GM19351 (cell line): ENCODE data around the gene AIG1.
A peak's percentile ranks its signal among the peaks of the same experiment; 100 is the strongest.

ENCODE experiments used
- ATAC-seq: cut with Tn5 transposase; IDR thresholded peaks from one replicate; pipeline ENCODE4 v1.9.1; 2021; ENCODE audit warnings: mild to moderate bottlenecking, moderate library complexity; ENCODE audit not compliant: unreplicated experiment

The AIG1 gene

DNA sequence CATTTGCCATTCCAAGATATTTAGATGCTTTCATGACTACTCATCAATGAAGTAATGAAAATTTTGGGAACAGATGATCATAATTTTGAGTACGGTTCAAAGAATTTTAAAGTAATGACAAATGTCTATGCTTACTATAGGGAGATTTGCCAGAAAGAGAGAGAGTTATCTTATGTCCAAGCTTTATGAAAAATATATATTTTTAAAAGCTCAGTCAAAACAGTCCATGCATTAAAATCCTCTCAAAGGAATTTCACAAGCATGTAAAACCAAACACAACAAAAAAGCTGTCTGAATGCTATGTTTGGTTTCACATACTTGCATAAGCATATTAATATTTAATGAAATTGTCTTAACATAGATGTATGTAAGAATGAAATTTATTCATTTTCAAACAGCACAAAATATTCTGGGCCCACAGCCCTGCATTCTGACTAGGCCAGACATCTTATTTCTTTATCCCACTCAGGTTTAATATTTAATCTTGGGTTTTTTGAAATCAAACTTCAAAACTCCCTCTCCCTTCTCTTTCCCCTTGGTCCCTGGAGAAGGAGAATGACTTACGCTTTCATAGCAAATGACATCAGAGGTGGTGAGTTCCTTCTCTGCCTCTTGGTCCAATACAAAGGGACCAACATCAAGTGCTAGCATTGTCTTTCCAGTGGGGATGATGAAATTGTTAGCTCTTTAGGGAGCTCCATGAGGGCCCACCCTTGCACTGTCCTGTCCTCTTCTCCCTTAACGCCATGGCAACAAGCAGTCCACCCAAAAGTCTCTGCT lies 295.6 kb downstream of the AIG1 start:
- ATAC-seq: no peak

DNA sequence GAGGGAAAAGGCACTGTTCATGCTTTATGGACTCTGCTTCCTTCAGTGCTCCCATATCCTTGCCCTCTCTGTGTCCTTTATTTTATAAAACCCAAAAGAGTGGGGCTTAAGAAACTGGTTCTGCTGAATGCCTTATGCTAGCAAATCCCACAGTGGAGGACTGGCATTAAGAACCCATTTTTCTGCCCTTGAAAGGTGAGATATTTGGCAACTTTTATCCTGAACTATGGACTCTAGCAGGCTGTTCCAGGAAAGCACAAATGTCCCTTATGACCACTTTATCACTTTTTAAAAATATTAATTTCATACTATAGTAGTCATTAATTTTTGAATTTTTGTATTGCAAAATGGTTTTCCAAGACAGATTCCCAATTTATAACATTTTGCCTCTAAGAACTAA lies 296.5 kb downstream of the AIG1 start:
- ATAC-seq: no peak

DNA sequence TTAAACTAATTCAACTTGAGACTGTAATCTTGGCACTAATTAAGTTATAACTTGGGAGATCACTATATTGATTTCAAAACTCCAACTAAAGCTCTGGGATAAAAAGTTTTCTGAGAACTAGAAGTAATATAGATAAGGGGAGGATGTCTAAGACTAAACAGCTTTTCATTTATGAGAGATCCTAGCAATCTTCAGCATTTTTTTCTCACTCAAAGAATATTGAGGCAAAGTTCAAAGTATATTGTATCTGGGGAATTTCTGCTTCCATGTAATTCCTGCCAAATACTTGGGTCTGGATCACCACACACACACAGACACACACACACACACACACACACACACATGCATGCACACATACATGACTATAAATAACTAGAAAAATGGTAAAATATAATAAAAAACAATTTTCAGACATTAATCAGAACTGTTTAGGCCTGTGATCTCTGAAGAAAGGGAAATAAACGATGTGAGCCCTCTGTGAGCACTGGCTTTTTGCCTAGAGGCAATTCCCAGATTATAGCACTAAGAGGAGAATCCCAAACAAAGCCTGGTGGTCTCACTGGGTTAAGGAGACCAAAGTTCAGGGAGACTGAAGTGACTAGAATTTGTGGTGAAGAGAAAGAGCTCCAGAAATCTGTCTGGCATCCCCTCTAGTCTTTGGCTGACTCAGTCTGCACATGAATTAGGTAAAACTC lies 297.0 kb downstream of the AIG1 start:
- no peak for ATAC-seq

DNA sequence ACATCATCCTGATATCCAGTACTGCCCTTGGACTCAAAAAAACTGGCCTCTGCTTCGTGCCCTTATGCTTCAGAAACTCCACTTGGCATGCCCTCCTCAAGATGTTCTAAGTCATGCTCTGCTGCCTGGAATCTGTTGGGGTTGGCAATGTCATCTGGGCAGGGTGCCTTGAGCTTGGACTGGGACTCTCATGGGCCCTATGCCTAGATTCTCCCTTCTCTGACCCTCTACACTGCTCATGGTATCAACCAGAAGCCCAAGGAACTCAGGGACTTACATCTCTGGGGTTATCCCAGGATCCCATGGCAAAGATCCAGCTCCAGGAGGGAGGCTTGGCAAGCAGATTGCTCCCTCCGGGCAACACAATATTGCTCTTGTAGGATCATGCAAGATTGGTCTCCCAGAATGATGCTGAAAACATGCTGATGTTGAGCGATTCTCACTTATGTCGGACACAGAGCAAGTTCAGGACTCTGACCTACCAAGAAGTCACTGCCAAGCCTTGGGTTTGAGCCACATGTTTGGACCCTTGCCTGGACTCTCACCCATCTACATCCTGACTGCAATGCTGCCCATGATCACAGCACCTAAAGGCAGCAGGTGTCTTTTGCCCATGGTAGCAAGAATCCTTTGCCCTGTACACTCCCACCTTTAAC lies 301.0 kb downstream of the AIG1 start:
- ATAC-seq: no peak

DNA sequence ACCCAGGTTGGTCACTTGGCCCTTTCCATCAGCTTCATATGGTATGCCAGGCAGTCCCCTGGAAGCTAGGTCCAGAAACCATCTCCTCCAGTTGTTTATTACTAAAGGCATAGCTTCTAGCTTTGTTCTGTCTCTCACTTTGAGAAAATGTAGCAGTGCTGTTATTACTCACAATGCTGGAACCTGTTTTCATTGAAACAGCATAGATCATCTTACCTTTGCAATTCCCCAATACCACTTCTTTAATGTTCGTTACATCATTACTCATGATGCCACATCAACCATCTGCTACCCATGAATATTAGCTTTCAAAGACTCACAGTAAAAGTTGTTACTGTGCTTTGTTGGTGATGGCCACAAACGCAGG lies 301.5 kb downstream of the AIG1 start:
- ATAC-seq: no peak

DNA sequence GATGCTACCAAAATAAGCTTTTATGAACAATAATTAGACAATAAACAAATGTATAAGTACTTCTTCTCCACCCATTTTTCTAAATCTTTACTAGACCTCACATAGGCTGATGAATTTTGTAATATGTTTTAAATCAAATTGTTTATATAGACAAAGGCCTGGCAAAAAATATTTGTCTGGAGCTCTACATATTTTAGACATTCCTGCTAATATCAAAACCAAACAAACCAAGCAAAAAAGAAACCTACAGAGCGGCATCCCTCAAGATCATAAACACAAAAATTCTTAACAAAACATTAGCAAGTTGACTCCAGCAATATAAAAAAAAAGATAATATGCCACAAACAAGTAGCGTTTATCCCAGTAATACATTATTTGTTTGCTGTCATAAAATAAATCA lies 302.6 kb downstream of the AIG1 start:
- no peak for ATAC-seq

DNA sequence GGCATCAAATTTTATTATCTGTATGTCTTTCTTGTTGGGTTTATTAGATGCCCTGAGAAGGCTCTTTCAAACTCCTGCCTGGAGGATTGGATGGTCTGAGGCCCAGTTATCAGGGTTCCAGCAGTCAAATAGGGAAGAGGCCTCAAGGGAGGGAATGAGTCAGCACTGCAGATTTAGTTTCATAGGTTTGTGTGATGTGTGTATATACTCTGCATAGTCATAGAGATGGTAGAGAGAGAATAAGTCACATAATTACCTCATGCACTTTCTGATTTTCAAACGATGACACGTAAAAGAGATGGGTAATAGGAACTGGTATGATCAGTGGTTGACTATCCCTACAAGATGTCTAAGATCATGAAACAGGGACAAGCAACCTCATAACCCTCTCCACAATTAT lies 307.7 kb downstream of the AIG1 start:
- ATAC-seq: peak; percentile 98

DNA sequence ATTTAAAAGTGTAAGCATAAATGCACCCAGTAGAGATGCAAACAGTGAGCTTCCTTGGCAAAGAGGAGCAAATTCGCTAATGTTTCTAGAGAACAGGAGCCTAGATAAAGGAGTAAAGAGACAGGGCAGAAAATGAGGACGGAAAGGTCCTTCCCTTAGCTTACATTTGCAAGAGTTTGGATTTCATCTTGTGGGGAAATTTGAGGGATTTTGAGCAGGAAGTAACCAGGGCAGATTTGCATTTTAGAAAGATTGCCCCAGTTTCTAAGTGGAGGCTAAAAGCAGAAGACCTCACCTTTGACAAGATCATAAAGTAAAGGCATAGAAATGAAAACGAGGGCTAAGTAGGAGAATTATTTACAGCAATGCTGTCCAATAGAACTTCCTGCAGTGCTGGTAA lies 309.3 kb downstream of the AIG1 start:
- no peak for ATAC-seq

DNA sequence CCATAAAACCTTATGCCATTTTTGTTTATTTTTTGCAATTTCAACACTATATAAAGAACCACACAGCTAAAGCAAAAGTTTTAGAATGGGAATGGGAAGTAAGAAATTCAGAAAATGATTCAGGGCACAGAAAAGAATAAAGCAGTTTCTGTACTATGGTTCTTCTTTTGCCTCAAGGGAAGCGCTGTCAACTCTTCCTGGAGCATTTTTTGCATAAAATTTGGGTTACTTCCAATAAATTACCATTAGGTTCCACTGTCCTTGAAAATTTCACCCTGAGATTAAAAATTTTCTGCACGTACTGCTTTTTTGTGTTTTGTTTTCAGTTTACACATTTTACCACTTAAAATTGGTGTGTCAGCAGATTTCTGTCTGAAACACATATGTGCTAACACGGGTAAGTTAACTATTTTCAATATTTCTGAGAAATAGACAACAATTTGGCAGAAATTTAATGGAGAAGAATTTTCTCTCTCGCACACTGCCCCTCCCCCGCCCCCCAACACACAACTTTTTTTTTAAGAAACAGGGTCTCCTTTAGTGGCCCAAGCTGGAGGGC lies 310.2 kb downstream of the AIG1 start:
- ATAC-seq: no peak

DNA sequence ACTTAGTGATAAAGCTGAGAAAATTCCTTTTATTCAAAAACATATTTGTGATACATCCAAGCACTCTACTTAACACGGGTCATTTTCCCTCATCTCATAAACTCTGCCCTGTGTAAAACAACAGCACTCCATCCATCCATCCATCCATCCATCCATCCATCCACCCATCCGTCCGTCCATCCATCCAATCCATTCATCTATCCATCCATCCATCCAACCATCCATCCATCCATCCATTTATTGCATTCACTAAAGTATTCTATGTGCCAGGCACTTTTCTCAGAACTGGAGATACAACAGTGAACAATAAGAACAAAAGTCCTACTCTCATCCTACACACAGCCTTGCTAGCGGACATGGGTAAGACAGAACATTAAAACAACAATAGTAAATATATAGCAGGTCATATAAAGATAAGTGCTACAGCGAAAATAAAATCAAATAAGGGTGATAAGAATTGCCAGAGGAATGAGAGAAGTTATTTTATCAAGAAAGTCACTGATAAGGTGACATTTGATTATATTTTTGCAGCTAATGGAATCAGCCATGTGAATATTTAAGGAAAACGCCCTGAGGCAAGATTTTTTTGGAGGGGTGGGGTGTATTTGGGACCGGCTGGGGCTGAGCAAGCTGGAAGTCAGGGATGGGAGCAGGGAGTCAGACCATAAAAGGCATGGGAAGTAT lies 311.7 kb downstream of the AIG1 start:
- no peak for ATAC-seq

DNA sequence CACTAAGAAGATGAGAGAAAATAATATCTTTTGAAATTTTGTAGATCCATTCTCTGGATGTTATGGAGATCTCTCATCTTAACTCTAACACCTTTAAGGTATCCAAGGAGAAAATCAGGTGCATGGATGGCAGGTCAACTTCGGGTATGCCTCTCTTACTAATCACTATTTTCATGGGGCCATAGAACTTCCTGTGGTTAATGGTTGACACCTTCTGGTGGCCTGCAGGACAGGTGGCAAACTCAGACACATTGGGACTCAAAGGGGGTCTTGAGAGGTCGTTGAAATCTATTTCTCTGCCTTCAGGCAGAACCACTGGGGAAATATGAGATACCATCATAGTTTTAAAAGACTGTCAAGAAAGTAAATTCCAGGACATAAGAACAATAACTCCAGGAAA lies 313.3 kb downstream of the AIG1 start:
- no peak for ATAC-seq

DNA sequence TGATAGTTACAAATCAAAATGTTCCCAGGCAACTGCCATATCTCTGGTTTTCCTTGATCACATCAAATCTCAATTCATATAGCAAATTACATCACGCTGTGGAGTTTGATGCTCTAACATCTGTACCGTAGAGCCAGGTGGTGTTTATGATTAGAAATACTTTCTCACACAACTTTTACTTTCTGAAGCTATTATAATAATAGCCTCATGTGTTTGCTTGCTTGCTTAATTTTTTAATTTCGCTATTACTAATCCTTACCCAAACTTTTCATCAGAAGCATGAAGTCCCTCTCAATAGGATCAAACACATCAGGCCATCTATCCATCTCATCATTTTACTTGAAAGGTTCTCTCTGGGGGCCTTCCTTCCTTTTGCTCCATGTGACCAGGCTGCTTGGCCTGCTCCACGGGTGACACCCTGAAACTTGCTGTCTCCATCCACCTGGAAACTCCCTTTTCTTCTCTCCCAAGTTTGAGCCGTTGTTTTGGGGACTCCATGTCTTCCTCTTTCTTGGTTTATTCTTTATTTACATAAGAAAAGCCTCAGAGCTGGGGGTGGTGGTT lies 314.4 kb downstream of the AIG1 start:
- no peak for ATAC-seq

DNA sequence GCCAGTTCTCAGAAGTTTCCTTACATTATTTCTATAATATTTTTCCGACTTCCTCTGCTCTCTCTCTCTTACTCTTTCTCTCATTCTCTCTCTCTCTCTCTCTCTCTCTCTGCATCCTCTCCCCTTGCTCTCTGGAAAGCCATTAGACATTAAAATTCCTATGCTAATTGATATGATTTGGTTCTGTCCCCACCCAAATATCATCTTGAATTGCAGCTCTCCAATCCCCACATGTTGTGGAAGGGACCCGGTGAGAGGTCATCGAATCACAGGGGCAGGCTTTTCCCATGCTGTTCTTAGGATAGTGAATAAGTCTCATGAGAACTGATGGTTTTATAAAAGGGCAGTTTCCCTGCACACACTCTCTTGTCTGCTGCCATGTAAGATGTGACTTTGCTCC lies 315.7 kb downstream of the AIG1 start:
- ATAC-seq: no peak

DNA sequence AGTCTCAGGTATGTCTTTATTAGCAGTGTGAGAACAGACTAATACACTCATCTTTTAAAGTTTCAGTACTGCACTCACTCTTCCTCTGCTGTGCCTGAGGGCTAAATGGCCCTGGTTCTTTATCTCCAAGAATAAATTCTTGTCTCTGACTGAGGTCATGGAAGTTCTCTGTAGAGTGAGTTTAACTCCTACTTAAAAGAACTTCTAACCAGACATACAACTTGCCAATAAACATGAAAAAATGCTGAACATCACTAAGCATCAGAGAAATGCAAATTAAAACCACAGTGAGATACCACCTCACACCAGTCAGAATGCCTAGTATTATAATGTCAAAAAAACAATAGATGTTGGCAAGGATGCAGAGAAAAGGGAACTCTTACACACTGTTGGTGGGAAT lies 316.2 kb downstream of the AIG1 start:
- ATAC-seq: no peak

DNA sequence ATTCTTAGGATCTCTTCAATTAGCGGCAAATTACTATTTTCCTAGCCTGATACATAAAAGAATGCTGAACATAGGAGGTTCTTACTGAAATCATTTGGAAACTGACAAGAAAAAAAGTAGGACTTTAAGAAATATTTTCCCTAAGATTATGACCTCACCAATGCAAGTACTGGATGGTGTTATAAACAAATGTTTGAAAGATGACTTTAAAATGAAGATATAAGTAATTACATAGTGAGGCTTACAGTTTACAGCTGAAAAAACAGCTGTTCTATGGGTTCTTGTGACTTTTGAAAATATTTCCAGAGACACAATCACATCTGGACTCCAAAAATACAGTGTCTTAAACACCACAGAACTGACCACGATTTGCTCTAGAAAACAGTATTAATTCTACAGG lies 324.9 kb downstream of the AIG1 start:
- ATAC-seq: no peak

DNA sequence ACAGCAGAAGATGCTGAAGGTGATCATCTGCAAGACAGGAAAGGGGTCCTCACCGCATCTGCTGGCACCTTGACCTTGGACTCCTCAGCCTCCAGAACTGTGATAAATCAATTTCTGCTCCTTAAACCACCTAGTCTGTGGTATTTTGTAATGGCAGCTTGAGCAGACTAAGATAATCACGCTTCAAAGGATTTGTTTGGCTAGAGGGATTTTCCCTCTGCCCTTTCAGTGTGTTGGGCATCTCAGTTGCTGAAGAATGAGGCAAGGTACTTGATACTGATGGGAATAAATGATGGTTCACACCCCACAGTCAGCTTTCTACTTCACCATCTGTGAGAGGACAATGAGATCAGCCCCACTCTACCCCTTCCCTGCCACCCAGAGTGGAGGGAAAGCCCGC lies 329.6 kb downstream of the AIG1 start:
- ATAC-seq: no peak
